Measurements from ENCODE around the gene FBRSL1.

The FBRSL1 gene

GRCh38 chr12:132513458-132514135 is 23.6 kb downstream of the FBRSL1 start:
- DNase-seq = no peak

- no peak for DNase-seq
Measured at GRCh38 chr12:132514216-132514820, 24.4 kb downstream of the FBRSL1 start.

- no peak for DNase-seq
Measured at GRCh38 chr12:132514838-132515237, 24.9 kb downstream of the FBRSL1 start.

DNA sequence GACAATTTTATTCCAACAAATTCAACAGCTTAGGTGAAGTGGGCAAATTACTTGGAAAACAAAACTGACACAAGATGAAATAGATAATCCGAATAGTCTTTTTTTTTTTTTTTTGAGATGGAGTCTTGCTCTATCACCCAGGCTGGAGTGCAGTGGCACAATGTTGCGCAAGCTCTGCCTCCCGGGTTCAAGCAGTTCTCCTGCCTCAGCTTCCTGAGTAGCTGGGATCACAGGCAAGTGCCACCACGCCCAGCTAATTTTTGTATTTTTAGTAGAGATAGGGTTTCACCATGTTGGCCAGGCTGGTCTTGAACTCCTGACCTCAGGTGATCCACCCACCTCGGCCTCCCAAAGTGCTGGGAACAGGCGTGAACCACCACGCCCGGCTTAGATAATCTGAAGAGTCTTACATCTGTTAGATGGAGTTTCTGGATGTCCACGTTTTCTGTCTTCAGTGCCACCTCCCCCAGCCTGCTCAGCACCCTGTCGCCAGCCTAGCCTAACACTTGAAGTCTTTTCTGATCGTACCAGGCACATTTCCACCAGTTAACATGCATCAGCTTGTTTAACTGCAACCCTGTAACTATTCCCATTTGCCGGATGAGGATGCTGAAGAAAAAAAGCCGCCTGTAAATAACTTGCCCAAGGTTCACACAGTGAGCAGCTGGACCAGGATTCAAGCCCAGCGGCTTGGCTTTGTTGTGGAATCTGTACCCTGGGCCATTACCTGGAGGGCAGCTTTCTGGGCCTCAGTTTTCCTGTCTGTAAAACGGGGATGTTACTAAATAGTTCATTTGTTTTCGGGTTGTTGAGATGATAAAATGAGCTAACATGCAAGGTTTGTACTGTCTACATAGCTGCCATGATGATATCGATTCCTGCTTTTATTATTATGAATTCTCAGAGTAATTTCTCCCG is 26.4 kb downstream of the FBRSL1 start:
- DNase-seq = no peak

- no peak for DNase-seq
Measured at GRCh38 chr12:132517013-132517739, 27.2 kb downstream of the FBRSL1 start.

GRCh38 chr12:132517740-132518100 is 27.8 kb downstream of the FBRSL1 start:
- DNase-seq = no peak

GRCh38 chr12:132518354-132518992 is 28.5 kb downstream of the FBRSL1 start:
- no peak for DNase-seq

GRCh38 chr12:132520421-132521199 is 30.7 kb downstream of the FBRSL1 start:
- DNase-seq = no peak

GRCh38 chr12:132521200-132521580 is 31.2 kb downstream of the FBRSL1 start:
- no peak for DNase-seq

DNA sequence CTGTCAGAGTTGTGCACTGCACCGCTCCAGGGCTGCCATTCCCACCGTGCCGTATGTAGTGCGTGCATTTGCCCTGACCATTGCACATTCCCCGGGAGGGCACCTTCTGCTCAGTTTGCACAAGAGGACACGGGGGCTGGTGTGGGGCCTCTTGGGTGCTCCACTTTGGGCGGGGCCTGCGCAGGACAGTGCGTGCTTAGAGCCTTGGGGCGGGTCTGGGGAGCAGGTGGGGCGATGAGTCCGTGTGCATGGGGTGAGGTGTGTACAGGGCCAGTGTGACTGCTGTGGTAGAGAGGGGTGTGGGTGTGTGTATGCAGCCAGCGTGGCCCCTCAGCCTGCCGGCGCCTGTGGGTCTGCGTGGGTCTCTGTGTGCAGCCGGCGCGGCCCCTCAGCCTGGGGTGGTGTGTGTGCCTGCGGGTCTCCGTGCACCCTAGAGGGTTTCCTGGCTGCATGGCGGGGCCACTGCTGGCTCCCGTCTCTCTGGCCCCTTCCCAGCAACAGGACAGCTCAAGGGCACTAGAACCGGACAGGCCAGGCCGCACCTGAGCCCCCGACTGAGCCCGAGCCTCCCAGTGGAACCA is 31.9 kb downstream of the FBRSL1 start:
- DNase-seq = no peak

DNA sequence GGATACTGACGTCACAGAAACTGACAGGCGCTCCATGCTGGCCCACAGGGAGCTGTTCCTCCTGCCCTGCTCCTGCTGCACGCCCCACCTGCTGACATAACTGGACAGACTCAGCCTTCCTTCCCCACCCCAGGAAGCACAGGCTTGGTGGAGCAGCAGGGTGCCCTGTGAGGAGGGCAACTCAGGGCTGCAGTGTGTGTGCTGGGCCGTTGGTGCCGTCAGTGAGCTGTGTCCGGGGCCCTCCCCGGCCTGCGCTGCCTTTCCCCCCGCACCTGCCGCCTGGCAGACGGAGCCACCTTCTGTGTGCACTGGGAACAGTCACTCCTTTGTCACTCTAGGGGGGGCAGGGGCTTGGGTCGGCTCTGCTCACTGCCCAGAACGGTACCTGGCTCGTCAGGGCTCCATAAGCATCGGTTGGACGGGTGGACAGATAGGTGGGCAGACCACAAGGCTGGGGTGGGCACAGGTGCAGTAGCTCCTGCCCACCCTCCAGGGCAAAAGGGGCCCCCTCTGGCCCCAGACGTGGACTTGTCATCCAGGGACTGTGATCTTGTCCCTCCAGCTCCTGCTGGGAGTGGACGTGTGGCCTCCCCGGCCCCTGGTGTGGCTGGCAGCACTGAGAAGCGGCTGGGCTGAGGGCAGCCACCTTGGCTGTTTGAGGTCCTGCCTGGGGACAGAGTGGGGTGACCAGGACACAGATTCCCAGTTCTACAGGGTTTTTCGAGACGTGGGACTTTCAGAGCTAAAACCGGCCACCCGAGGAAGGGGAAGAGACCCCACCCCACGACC is 32.8 kb downstream of the FBRSL1 start:
- no peak for DNase-seq

- peak; percentile 56 to 67 for DNase-seq
Measured at GRCh38 chr12:132523576-132524331, 33.8 kb downstream of the FBRSL1 start.

DNA sequence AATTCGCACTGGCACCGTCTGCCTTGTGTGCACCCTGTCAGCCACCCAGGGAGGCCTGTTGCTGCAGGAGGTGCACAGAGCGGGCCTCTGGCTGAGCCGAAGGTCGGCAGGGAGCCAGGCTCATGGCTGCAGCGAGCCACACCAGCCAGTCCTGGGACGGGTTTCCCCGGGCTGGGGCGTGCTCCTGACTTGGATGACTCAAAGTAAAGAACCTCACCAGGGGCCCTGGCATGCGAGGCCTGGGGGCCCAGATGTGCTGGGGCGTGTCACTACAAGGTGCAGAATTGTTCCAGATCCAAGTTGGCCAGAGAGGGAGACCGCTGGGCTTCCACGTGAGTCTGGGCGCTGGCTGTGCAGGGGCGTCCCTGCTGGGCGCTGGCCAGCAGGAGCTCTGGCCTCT is 34.5 kb downstream of the FBRSL1 start:
- no peak for DNase-seq

- DNase-seq = no peak
Measured at GRCh38 chr12:132525011-132525832, 35.3 kb downstream of the FBRSL1 start.

GRCh38 chr12:132525833-132526455 is 36.0 kb downstream of the FBRSL1 start:
- DNase-seq = no peak

- DNase-seq = no peak
Measured at GRCh38 chr12:132527186-132527882, 37.4 kb downstream of the FBRSL1 start.

GRCh38 chr12:132527883-132528264 is 37.9 kb downstream of the FBRSL1 start:
- DNase-seq = no peak

Data from Kasumi-1 (cell line).